ENCODE data around the gene RAB31.

Gene RAB31

GRCh38 chr18:9690418-9691188, 17.5 kb upstream of the RAB31 start:
- TF ChIP-seq CTCF (IDR thresholded peaks at IDR 0.05; ENCODE audit: poor library complexity, severe bottlenecking), result no peak
- no peaks in the 10 kb centered on the region for H3K27me3 ChIP-seq (ENCODE audit: insufficient read depth, poor library complexity, severe bottlenecking)
- no peaks in the 10 kb centered on the region for H3K36me3 ChIP-seq (ENCODE audit: low read depth)
- DNase-seq (ENCODE audit: low spot score) (no peak), ATAC-seq (ENCODE audit: low read depth) (no peak)
- H3K9me3 ChIP-seq (ENCODE audit: severe bottlenecking), result no peaks in the 10 kb centered on the region
- no peak overlapping the region for H3K4me3 ChIP-seq (ENCODE audit: severe bottlenecking)
- no peak overlapping the region for H3K27ac ChIP-seq (ENCODE audit: poor library complexity, severe bottlenecking)
- H3K4me1 ChIP-seq (ENCODE audit: insufficient read depth, poor library complexity, severe bottlenecking), result peaks cover 12% of the 10 kb centered on the region

- no peak overlapping the region for H3K4me3 ChIP-seq (ENCODE audit: severe bottlenecking)
Measured at GRCh38 chr18:9691235-9691634, 16.9 kb upstream of the RAB31 start.

GRCh38 chr18:9694174-9694573, 13.9 kb upstream of the RAB31 start:
- Histone ChIP-seq H3K9me3 (ENCODE audit: severe bottlenecking) (no peaks in the 10 kb centered on the region), H3K27me3 (ENCODE audit: insufficient read depth, poor library complexity, severe bottlenecking) (no peaks in the 10 kb centered on the region), H3K27ac (ENCODE audit: poor library complexity, severe bottlenecking) (no peak overlapping the region), H3K4me1 (ENCODE audit: insufficient read depth, poor library complexity, severe bottlenecking) (no peaks in the 10 kb centered on the region), H3K4me3 (ENCODE audit: severe bottlenecking) (no peak overlapping the region), H3K36me3 (ENCODE audit: low read depth) (no peaks in the 10 kb centered on the region)
- no peak for DNase-seq (ENCODE audit: low spot score)
- ATAC-seq (ENCODE audit: low read depth), result no peak
- TF ChIP-seq CTCF (IDR thresholded peaks at IDR 0.05; ENCODE audit: poor library complexity, severe bottlenecking), result no peak

More at GRCh38 chr18:9691235-9691634, 16.9 kb upstream of the RAB31 start:
- peaks cover 12% of the 10 kb centered on the region for H3K4me1 ChIP-seq (ENCODE audit: insufficient read depth, poor library complexity, severe bottlenecking)
- no peak for TF ChIP-seq CTCF (IDR thresholded peaks at IDR 0.05; ENCODE audit: poor library complexity, severe bottlenecking)
- no peak for ATAC-seq (ENCODE audit: low read depth)
- DNase-seq (ENCODE audit: low spot score), result no peak
- no peaks in the 10 kb centered on the region for H3K27me3 ChIP-seq (ENCODE audit: insufficient read depth, poor library complexity, severe bottlenecking)
- no peaks in the 10 kb centered on the region for H3K9me3 ChIP-seq (ENCODE audit: severe bottlenecking)
- H3K27ac ChIP-seq (ENCODE audit: poor library complexity, severe bottlenecking), result no peak overlapping the region
- H3K36me3 ChIP-seq (ENCODE audit: low read depth), result no peaks in the 10 kb centered on the region

- no peak overlapping the region for H3K4me3 ChIP-seq (ENCODE audit: severe bottlenecking)
- DNase-seq (ENCODE audit: low spot score) (no peak), ATAC-seq (ENCODE audit: low read depth) (no peak)
- no peak overlapping the region for H3K27ac ChIP-seq (ENCODE audit: poor library complexity, severe bottlenecking)
- no peaks in the 10 kb centered on the region for H3K9me3 ChIP-seq (ENCODE audit: severe bottlenecking)
- TF ChIP-seq CTCF (IDR thresholded peaks at IDR 0.05; ENCODE audit: poor library complexity, severe bottlenecking), result no peak
- no peaks in the 10 kb centered on the region for H3K4me1 ChIP-seq (ENCODE audit: insufficient read depth, poor library complexity, severe bottlenecking)
- H3K27me3 ChIP-seq (ENCODE audit: insufficient read depth, poor library complexity, severe bottlenecking), result no peaks in the 10 kb centered on the region
- no peaks in the 10 kb centered on the region for H3K36me3 ChIP-seq (ENCODE audit: low read depth)
Measured at GRCh38 chr18:9694952-9695495, 13.1 kb upstream of the RAB31 start.

GRCh38 chr18:9695605-9696004, 12.5 kb upstream of the RAB31 start:
- Histone ChIP-seq H3K27me3 (ENCODE audit: insufficient read depth, poor library complexity, severe bottlenecking) (no peaks in the 10 kb centered on the region), H3K27ac (ENCODE audit: poor library complexity, severe bottlenecking) (no peak overlapping the region), H3K4me3 (ENCODE audit: severe bottlenecking) (no peak overlapping the region), H3K9me3 (ENCODE audit: severe bottlenecking) (no peaks in the 10 kb centered on the region), H3K36me3 (ENCODE audit: low read depth) (no peaks in the 10 kb centered on the region), H3K4me1 (ENCODE audit: insufficient read depth, poor library complexity, severe bottlenecking) (no peaks in the 10 kb centered on the region)
- no peak for TF ChIP-seq CTCF (IDR thresholded peaks at IDR 0.05; ENCODE audit: poor library complexity, severe bottlenecking)
- DNase-seq (ENCODE audit: low spot score), result no peak
- ATAC-seq (ENCODE audit: low read depth), result no peak

Measured in RWPE2 (cell line).